GM21515 (cell line): ENCODE data around the gene MAP4K2.
"Not testable (repeated sequence)": the region's sequence is repeated elsewhere in the genome, so short reads cannot be mapped to it uniquely, and the experiment has no call there.

Source experiments
- ATAC-seq: cut with Tn5 transposase; IDR thresholded peaks from one replicate; pipeline ENCODE4 v1.9.1; 2021; ENCODE audit not compliant: unreplicated experiment

Gene MAP4K2

DNA sequence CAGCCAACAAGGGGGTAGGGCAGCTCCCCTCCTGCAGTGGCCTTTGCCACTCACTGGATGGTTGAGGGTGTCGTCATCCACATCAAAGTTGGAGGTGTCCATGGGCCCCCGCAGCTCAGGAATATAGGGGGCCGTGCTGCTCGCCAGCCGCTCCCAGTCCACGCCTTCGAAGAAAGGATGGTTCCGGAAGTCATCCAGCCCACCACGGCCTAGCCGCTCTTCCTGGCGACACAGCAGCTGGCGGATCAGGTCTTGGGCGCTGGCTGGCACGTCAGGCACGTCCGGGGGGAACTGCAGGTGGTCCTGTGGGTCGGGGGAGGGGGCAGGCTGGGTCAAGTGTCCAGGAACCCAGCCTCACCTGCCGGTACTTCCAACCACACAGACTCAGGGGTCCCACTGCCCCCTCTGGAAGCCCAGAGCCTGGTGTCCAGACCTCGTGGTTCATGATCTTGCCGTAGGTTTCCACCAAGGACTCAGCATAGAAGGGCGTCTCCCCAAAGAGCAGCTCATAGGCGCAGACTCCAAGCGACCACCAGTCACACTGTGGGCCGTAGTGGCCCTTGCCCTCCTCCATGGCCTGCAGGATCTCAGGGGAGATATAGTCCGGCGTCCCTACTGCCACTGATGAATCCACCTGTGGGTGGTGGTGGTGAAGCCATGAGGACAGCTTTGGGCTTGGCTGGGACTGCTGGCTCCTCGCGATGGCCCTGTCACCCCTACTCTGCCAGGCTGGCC is 35.8 kb upstream of the MAP4K2 start:
- ATAC-seq, result no peak

DNA sequence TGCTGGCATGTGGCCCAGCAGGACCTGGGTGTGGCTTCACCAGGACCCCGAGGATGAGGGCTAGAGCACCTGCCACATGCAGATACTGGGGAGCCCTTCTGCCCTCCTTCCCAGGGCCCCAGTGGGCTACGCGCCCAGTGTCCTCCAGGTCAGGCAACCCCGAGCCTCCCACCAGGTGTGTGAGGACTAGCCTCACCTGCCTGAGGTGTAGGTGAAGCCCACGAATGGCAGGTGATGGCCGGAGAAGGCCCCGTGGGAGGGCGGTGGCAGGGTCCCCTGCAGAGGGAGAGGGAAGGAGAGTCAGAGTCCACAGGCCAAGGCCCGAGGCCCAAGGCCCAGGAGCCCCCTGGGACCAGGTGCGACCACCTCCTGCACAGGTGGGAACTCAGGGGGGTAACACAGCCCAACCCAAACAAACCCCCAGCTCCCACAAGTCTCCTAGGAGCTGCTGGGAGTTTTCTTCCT is 34.9 kb upstream of the MAP4K2 start:
- ATAC-seq, result no peak

DNA sequence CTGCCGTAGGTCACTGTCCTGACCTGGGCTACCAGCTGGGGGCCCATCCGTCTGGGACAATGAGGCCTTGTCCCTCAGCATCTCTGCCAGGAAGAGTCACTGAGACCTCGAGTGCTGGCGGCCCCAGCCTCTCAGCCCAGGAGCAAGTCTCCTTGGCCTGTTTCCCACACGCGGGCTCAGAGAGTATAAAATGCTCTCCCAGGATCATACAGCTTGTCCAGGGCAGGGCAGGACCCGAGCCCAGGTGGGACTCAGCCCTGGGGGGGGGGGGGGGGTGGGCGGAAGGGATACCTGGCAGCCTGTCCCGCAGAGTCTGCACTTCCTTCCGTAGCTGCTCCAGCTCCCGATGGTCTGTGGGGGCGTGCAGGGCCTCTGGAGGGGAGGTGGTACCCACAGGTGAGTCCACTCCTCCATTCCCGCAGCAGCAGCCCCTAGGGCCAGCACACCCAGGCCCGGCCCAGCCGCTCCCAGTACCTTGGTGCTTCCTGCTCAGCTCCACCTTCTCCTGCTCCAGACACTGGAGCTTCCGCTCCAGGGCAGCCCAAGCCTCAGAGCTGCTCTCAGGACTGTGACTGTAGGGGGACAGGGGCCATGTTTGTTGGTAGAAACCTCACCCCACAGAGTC is 33.5 kb upstream of the MAP4K2 start:
- ATAC-seq, result no peak

DNA sequence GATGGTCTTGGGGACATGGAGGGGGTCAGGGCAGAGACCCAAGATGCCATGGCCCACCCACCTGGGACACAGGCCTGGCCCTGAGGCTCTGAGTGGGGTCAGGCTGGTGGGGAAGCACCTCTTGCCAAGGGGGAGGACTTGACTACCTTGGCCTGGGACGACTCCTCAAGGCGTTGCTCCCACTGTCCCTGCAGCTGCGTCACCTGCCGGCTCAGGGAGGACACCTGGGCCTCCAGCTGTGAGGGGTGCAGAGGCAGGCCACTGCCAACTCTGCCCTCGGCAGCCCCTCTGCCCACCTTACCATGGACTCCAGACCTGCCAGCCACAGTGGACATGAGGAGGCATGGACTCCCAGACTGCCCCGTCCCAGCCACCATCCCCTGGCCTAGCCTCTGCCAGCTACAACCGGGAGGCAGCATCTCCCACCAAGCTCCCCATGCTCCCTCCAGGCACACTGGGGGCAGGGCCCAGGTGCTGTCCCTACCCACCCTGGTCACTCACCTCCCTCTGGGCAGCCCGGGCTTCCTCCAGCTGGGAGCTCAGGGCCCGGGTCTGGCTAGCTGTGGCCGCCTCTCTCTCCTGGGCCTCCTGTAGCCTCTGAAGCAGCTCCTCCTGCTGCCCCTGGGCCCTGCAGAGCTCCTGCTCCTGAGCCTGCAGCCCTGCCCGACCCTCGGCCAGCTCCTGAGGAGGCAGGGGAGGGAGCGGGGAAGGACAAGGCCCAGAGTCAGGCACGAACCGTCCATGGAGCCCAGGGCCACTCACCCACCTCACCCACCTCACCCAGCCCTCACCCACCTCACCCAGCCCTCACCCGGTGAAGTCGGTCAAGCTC is 32.8 kb upstream of the MAP4K2 start:
- ATAC-seq, result no peak

DNA sequence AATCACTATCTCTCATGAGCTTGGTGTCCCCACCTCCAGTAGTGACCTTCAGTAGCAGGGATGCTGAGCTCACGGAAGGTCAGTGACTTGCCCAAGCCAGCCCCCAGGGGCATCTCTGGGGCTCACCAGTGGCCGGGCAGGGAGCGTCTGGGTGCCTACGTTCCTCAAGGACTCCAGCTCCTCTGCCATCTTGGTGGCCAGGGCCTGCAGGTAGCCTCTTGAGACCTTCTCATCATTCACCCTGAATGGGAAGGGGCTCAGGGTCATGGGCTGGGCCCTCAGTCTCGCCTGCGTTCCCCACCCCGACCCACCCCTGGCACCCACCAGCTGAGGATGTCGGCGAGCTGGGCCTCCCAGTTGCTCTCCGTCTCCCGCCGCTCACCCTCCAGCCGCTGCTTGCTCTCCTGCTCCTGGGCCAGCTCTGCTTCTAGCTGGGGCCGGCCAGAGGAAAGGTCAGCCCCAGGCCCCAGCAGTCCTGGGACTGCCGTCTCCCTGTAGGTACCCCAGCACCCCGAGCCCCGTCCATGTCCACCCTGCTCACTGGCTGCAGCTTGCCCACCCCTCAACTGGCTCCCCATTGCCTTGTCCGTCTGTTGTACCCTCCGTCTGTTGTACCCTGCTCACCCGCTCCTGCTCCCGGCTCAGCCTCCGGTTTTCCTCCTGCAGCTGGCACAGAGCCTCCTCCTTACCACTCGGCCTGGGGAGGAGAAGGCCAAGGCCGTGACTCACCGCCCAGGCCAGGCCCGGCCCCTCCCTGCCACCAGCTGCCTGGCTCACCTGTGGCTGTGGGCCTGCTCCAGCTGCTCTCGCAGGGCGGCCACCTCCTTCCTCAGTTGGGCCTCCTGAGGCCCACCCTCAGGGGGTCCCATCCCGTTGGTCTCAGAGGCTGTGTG is 32.0 kb upstream of the MAP4K2 start:
- ATAC-seq, result no peak

DNA sequence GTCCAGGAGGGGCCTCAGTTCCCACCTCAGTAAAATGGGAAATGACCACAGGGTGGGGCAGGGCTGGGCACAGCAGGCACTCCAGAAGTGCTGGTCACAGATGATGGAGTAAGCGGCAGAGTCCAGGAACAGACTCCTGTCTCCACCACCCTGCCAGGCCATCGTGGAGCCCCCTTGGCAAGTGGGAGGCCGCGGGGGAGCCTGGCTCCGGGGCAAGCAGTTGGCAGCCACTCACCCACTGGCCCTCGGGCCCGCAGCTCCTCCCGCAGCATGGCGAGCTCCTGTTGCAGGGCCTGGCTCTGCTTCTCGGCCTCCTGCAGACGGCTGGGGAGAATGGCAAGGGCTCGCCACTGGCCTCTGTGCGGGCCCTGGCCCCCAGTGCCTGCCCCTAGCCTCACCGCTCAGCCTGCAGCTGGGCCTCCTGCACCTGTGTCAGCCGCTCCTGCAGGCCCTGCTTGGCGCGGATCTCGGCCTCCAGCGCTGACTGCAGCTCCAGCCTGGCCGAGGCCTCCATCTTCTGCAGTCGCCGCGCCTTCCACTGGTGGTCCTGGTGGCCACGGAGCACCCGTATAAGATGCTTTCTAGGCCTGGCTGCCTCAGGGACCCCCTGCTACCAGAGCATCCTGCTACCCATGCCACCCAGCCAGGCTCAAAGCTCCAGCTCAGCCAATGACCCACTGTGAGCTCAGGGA is 31.2 kb upstream of the MAP4K2 start:
- no peak for ATAC-seq

DNA sequence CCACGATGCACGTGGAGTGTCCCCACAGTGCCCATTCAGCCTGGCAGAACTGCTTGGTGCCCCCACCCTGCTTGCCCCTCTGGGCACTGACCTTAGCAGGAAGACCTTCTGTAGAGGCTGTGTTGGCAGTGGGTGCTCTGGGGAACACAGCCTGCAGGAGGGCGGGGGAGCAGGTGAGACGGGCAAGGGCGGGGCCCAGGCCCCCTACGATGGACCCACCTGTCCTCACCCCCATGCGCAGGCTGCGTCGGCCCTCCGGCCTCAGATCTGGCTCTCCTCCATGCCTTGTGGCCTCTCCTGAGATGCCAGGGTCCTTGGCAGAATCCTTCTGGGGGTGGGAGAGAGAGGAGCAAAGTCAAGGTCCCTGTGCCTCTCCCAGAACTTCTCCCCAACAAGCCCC is 30.5 kb upstream of the MAP4K2 start:
- ATAC-seq, result no peak

DNA sequence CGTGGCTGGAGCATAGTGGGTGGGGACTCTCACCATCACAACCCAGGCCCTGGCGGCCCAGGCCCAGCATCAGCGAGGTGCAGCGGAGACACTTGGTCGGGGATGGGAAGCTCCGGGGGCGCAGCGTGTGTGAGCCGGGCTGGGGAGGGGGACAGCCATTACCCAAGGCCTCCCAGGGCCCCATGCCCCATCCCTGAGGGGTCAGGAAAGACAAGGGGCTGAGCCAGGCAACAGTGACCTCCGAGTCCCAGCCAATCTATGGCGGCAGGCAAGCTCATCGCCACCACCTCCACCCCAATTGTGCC is 30.1 kb upstream of the MAP4K2 start:
- ATAC-seq, result no peak

DNA sequence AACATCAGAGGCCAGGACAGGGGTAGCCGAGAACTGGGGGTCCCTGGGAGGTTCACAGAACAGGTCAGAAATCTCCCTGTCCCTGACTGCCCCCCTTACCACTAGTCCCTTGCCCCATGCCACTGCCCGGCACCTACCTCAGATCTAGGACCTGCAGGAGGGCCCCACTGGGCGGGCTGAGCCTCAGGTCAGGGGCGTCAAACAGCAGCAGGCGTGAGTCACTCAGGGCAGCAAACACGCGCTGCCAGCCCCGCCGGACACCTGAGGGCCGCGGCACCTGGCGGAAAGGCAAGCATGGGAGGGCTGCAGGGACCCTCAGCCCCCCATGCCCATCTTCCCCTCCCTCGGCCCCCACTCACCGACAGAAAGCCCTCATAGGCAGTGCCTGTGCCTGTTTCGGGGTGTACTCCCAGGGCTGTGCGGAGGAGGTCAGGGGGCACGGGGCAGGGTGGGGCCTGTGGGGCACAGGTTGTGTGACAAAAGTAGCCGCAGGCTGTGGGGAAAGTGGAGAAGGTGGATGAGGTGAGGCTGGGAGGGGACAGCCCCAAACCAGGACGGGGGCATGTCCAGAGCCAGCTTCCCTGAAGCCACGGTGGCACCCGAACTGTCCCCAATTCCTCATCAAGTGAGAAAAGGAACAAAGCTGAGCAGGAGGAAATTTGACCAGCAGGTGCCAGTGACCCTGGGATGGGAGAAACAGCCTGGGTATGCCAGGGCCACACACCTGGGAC is 29.6 kb upstream of the MAP4K2 start:
- ATAC-seq, result no peak

DNA sequence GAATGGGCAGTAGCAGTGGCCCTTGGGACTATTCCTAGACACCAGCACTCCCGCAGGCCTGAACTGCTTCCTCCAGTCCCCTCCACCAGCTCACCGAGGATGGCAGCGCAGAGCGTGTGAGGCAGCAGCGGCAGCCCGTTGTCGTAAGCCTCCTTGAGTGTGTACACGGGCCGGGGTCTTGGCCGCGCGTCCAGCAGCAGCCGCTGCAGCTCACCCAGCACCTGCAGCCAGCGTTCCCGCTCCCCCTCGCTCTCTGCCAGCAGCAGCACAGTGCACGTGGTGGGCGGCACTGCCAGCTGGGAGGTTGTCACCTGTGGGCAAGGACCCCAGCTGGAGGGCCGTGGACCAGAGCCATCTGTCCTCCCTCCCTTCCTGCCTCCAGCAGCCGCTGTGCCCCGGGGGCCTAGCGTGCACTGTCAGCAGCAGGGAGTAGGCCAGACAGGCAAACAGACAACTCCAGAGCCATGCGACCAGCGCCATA is 28.4 kb upstream of the MAP4K2 start:
- ATAC-seq, result no peak

DNA sequence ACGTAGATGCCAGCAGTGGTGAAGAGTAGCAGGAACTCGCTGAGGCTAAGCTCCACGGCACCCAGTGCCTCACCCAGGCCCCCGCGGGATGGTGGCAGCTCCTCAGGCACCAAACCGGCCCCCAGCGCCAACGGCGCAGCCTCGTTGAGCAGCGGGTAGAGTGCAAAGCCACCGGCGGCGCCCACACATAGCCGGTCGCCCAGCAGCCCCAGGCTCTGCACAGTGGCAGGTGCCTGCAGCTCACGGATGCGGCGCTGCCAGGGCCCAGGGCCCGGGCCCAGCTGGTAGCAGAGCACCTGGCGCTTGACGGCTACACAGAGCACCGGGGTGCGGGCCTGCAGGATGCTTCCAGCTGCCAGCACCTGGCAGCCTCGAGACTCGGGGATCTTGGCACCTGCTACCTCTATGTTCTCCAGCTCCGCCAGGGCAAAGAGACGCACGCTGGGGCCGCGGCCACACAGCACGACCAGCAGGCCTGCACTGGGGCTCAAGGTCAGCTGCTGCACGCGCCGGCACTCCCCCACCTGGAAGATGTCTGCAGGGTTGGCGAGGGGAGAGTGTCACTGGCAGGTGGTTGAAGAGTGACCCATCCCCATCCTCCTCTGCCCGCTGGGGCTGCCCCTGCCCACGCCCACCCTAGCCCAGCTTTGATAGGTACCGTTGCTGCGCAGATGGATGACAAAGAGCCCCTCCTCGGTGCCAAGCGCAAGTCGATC is 26.7 kb upstream of the MAP4K2 start:
- ATAC-seq, result no peak

DNA sequence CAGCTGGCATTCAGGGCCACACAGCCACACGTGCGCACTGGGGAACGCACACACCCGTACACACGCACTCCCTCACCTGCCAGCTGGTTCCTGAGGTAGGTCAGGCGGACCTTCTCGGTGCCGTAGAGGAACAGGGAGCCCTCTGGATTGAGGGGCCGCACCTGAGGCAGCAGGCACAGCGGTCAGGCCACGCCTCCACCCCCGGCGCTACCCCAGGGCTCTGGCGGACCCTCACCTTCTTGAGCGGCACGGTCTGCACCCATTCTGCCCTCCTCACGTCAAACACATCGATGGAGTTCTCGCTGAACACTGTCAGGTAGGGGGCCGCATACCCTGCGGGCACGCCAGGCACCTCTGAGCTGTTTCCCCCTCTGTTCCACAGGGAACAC is 24.4 kb upstream of the MAP4K2 start:
- no peak for ATAC-seq

DNA sequence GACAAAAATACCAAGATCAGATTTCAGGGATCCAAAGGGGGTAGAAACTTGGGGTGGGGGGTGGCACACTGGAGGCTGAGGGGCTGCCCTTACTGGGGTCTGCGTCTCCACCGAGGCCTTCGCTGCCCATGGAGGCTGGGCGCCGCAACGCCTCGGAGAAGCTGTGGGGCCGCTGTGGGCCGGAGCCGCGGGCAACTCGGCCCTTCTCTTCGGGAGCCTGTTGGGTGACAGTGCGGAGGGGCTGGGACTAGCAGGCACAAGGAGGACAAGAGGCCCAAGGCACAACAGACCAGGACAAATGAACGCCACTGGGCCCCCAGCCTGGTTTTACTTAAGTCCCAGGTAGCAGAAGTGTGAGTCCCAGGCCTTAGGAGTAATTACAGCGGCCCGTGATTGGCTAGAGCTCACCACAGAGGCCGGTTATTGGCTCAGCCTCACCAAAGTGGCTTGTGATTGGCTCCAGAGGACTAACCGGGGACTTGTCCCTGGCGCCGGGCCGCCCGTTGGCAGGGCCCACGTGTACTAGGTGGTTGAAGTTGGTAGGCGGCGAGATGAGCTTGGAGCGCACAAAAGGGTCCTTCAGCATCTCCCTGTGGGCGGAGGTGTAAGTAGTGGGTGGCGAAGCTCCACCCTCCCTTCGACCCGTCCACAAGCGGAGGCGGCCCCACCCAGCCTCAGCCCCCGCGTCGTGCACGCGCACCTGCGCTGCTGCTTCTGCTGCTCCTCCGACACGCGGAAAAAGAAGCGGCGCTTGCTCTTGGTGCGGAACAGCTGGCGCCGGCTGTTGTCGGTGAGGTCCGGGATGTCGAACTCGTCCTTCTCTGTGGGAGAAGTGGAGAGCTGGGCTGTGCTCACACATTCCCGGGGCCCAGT is 23.8 kb upstream of the MAP4K2 start:
- no peak for ATAC-seq

DNA sequence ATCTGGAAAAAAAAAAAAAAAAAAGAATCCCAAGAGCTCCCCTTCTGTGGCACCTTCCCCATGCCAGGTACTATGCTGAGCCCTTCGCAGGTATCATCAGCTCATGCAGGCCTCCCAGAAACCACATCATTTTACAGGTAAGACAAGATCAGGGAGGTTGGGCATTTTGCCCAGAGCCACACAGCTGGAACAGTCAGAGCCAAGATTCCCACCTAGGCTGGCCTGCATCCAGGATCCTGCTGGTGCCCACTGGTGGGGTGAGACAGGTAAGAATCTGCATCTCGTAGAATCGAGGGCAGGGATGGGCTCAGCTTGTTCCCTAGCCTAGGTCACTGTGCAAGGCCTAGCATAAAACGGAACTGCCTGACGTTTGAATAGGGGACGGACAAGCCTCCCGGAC is 23.0 kb upstream of the MAP4K2 start:
- no peak for ATAC-seq

DNA sequence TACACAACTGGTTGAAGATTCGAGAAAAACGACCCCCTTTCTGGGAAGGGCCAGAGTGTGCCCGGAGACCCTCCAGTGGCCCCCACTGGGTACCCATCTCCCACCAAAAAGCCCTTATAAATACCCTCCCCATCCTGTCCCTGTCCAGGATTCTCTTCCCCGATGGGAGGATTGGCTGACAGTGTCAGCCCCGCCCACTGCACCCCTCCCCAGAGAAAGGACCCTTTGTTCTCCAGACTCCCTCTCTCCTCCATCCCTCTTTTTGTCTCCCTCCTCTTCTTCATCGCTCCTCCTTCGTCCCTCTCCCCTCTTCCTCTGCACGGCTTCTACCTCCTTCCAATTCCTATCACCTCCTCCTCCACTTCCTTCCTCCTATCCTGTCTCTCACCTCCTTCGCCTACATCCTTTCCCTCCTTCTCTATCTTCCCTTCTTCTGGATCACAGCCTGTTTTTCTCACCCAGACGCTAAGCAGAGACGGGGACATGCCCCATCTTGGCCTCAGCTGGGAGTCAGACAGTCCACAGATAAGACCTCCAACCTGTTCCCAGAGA is 20.6 kb upstream of the MAP4K2 start:
- ATAC-seq, result no peak

DNA sequence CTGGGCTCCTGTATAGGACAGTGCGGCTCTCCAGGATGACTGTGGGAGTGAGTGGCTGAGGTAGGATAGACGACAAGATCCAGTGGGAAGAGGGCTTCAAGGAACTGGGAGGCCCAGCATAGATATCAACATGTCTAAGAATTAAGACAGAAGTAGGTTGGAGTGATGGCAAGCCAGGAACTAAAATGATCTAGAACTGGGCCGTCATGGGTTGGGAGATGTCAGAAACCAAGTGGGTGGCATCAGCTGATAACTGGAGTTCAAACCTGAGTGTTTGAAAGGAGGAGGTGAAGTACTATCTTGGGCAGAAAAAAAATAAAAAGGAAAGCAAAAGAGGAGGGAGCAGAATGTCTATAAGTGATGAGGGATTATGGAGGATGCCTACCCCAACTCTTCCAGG is 14.5 kb upstream of the MAP4K2 start:
- no peak for ATAC-seq

DNA sequence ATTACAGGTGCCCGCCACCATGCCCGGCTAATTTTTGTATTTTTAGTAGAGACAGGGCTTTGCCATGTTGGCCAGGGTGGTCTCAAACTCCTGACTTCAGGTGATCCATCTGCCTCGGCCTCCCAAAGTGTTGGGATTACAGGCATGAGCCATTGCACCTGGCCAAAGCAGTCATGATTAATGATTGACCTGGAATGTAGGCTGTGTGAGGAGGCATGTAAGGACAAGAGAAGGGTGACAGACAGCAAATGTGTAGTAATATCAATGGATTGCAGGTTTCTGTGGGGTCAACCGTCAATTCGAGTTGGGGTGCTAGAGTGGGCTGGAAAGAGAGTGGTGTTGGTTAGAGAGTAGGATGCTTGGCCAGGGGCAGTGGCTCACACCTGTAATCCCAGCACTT is 12.4 kb upstream of the MAP4K2 start:
- ATAC-seq, result not testable (repeated sequence)

DNA sequence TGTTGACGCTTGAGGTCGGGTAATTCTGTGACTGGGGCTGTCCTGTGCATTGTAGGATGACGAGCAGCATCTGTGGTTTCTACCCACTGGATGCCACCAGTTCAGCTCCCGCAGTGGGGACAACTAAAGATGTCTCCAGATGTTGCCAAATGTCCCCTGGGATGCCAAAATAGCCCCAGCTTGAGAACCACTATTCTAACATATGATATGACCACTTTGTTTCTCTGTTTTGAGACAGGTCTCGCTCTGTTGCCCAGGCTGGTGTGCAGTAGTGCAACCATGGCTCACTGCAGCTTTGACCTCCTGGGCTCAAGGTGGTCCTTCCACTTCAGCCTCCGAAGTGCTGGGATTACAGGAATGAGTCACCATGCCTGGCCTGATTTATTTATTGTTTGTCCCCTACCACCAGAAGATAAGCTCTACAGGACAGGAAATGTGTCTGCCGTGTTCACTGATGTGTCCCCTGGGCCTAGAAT is 11.7 kb upstream of the MAP4K2 start:
- peak; percentile 38 for ATAC-seq
